HepG2 (cell line): ENCODE measurements around the gene C10orf143. TPM values are rescaled to one million over a fixed set of nuclear protein-coding genes. Genes with fewer than 3 reads are reported as not detected.

Experiments
- ARID2 ChIP-seq: sonication (generic); formaldehyde crosslinking; IDR thresholded peaks from 2 replicates; pipeline ENCODE4 v1.8.1; 2022; ENCODE audit warnings: mild to moderate bottlenecking, missing genetic modification reagents, borderline replicate concordance
- CBX2 ChIP-seq, 2 experiments: fragments of 200-600 bp in 1 of 2; sonication (generic); formaldehyde crosslinking in 1 of 2; IDR thresholded peaks; 2 replicates each; pipeline versions ENCODE4 v1.7.0 to v1.8.1; 2018 to 2022; ENCODE audit warnings: low read depth in 2 of 2, low read length in 1 of 2, mild to moderate bottlenecking in 1 of 2, missing genetic modification reagents in 1 of 2
- CC2D1A ChIP-seq: sonication (generic); formaldehyde crosslinking; IDR thresholded peaks from 2 replicates; pipeline ENCODE4 v1.8.1; 2023; ENCODE audit warnings: mild to moderate bottlenecking, missing genetic modification reagents
- CREB3 ChIP-seq: sonication (generic); formaldehyde crosslinking; IDR thresholded peaks from 2 replicates; pipeline ENCODE4 v1.5.0; 2020; ENCODE audit warnings: missing genetic modification reagents
- CTCF ChIP-seq: sonication (generic); formaldehyde crosslinking; IDR thresholded peaks from 2 replicates; pipeline ENCODE4 v1.5.0; 2020; ENCODE audit warnings: mild to moderate bottlenecking, missing genetic modification reagents, moderate library complexity
- KAT8 ChIP-seq: IDR thresholded peaks from 2 replicates; pipeline ENCODE4 v1.6.1; 2016; ENCODE audit warnings: missing genetic modification reagents, missing compliant biosample characterization
- KDM6A ChIP-seq: IDR thresholded peaks from 2 replicates; pipeline ENCODE4 v1.6.1; 2016; ENCODE audit warnings: low read depth
- MLLT10 ChIP-seq: sonication (generic); formaldehyde crosslinking; IDR thresholded peaks from 2 replicates; pipeline ENCODE4 v1.4.0; 2020; ENCODE audit warnings: missing genetic modification reagents
- NFE2L1 ChIP-seq: sonication (generic); formaldehyde crosslinking; IDR thresholded peaks from 2 replicates; pipeline ENCODE4 v1.4.0; 2020; ENCODE audit warnings: missing genetic modification reagents, mild to moderate bottlenecking, borderline replicate concordance
- NR0B2 ChIP-seq: sonication (generic); formaldehyde crosslinking; IDR thresholded peaks from 2 replicates; pipeline ENCODE4 v1.4.0; 2020; ENCODE audit warnings: mild to moderate bottlenecking, missing genetic modification reagents
- RAD21 ChIP-seq: fragments of 450-650 bp; formaldehyde crosslinking; IDR thresholded peaks from 2 replicates; pipeline ENCODE4 v1.5.0; 2020; ENCODE audit warnings: mild to moderate bottlenecking
- SALL1 ChIP-seq: sonication (generic); formaldehyde crosslinking; IDR thresholded peaks from 2 replicates; pipeline ENCODE4 v1.8.0; 2022; ENCODE audit warnings: mild to moderate bottlenecking, missing genetic modification reagents
- SP140L ChIP-seq: sonication (generic); formaldehyde crosslinking; IDR thresholded peaks from 2 replicates; pipeline ENCODE4 v1.4.0; 2020; ENCODE audit warnings: missing genetic modification reagents, borderline replicate concordance
- TRIM22 ChIP-seq: fragments of 450-650 bp; IDR thresholded peaks from 2 replicates; pipeline ENCODE4 v1.6.1; 2017
- ZNF83 ChIP-seq: sonication (generic); formaldehyde crosslinking; IDR thresholded peaks from 2 replicates; pipeline ENCODE4 v1.4.0; 2020; ENCODE audit warnings: missing genetic modification reagents, mild to moderate bottlenecking, borderline replicate concordance
- polyA plus RNA-seq, 8 experiments: library from polyadenylated mRNA; depleted of rRNA in 3 of 8; stranded (reverse) in 7 of 8; unstranded in 1 of 8; fragments of >200 nt; fragmentation: Illumina TruSeq in 4 of 8; extraction: Trizol in 4 of 8; gene quantifications; 2 replicates each; pipeline versions ENCODE4 v1.2.1 to v1.2.3, GENCODE V29; 2011 to 2016; ENCODE audit warnings: low read depth in 4 of 8, missing spikeins in 1 of 8, mixed read lengths in 1 of 8; ENCODE audit not compliant: insufficient read depth in 1 of 8
- total RNA-seq, 5 experiments: library from RNA; depleted of rRNA; stranded (reverse); fragments of >200 nt; fragmentation: Illumina TruSeq; extraction: Trizol; gene quantifications; 2 replicates each; pipeline ENCODE4 v1.2.3, GENCODE V29; 2016; ENCODE audit warnings: low read depth in 1 of 5
- TF ChIP-seq, protein P1 (sequence below): IDR thresholded peaks from 2 replicates; pipeline ENCODE4 v1.6.1; 2016; ENCODE audit warnings: missing compliant biosample characterization, missing genetic modification reagents, borderline replicate concordance
- TF ChIP-seq, protein P2 (sequence below): sonication (generic); formaldehyde crosslinking; IDR thresholded peaks from 2 replicates; pipeline ENCODE4 v1.4.0; 2020; ENCODE audit warnings: missing genetic modification reagents

The C10orf143 gene
- total and polyA plus RNA-seq, 2 of the 13 experiments (the other 11 are each of a cell fraction or from before 2014, with no cell fraction given): 0.21 to 0.91 TPM

- TF ChIP-seq NR0B2 (peak; percentile 35; the same call in 1 of the 2 replicates), CTCF (peak; percentile 15), NFE2L1 (CRISPR knock-in tag) (no peak), SALL1 (CRISPR knock-in tag) (no peak; the same call in 1 of the 2 replicates), ZNF83 (no peak), CBX2 (IDR thresholded peaks at IDR 0.05; ENCODE audit: low read depth, low read length) (no peak), CBX2 (CRISPR knock-in tag; IDR thresholded peaks at IDR 0.05; ENCODE audit: low read depth) (no peak), RAD21 (no peak), CREB3 (CRISPR knock-in tag) (no peak), TRIM22 (no peak), KDM6A (no peak), MLLT10 (CRISPR knock-in tag) (no peak), CC2D1A (CRISPR knock-in tag) (no peak), SP140L (CRISPR knock-in tag) (no peak), ARID2 (CRISPR knock-in tag) (no peak), KAT8 (CRISPR knock-in tag) (no peak)
- TF ChIP-seq, protein P1, sequence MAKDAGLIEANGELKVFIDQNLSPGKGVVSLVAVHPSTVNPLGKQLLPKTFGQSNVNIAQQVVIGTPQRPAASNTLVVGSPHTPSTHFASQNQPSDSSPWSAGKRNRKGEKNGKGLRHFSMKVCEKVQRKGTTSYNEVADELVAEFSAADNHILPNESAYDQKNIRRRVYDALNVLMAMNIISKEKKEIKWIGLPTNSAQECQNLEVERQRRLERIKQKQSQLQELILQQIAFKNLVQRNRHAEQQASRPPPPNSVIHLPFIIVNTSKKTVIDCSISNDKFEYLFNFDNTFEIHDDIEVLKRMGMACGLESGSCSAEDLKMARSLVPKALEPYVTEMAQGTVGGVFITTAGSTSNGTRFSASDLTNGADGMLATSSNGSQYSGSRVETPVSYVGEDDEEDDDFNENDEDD (CRISPR knock-in tag): peak; percentile 28; the same call in 1 of the 2 replicates
- TF ChIP-seq, protein P2, sequence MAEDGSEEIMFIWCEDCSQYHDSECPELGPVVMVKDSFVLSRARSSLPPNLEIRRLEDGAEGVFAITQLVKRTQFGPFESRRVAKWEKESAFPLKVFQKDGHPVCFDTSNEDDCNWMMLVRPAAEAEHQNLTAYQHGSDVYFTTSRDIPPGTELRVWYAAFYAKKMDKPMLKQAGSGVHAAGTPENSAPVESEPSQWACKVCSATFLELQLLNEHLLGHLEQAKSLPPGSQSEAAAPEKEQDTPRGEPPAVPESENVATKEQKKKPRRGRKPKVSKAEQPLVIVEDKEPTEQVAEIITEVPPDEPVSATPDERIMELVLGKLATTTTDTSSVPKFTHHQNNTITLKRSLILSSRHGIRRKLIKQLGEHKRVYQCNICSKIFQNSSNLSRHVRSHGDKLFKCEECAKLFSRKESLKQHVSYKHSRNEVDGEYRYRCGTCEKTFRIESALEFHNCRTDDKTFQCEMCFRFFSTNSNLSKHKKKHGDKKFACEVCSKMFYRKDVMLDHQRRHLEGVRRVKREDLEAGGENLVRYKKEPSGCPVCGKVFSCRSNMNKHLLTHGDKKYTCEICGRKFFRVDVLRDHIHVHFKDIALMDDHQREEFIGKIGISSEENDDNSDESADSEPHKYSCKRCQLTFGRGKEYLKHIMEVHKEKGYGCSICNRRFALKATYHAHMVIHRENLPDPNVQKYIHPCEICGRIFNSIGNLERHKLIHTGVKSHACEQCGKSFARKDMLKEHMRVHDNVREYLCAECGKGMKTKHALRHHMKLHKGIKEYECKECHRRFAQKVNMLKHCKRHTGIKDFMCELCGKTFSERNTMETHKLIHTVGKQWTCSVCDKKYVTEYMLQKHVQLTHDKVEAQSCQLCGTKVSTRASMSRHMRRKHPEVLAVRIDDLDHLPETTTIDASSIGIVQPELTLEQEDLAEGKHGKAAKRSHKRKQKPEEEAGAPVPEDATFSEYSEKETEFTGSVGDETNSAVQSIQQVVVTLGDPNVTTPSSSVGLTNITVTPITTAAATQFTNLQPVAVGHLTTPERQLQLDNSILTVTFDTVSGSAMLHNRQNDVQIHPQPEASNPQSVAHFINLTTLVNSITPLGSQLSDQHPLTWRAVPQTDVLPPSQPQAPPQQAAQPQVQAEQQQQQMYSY (CRISPR knock-in tag): peak; percentile 29; the same call in 1 of the 2 replicates
Measured at GRCh38 chr10:130111113-130111851, 652 bp upstream of the C10orf143 start (continued).
